Measurements from ENCODE around the gene ZBTB8B.
"Not testable (repeated sequence)": the region's sequence is repeated elsewhere in the genome, so short reads cannot be mapped to it uniquely, and the experiment has no call there.

DNA sequence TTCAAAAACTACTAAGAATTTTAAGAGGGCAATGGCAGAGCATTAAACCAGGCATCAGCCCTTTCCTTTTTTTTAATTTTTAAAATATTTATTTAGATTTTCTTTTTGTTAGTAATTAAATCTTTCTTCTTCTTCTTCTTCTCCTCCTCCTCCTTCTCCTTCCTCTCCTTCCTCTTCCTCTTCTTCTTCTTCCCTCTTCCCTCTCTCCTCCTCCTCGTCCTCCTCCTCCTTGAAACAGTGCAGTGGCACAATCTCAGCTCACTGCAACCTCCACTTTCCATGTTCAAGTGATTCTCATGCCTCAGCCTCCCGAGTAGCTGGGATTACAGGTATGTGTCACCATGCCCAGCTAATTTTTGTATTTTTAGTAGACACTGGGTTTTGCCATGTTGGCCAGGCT is 1.9 kb upstream of the ZBTB8B start:
- not testable (repeated sequence) for TF ChIP-seq POLR2A (IDR thresholded peaks at IDR 0.05; ENCODE audit: low read depth, low read length); POLR2AphosphoS5 (IDR thresholded peaks at IDR 0.05; ENCODE audit: low read length); GABPA (IDR thresholded peaks at IDR 0.05; ENCODE audit: low read depth); FOS (IDR thresholded peaks at IDR 0.05; ENCODE audit: borderline replicate concordance, extremely low read depth, insufficient read length); EP300 (IDR thresholded peaks at IDR 0.05; ENCODE audit: borderline replicate concordance in 1 of 2, control insufficient read depth in 1 of 2, low read depth in 2 of 2, low read length in 2 of 2); SIN3A (IDR thresholded peaks at IDR 0.05; ENCODE audit: low read depth, low read length); TBL1XR1 (IDR thresholded peaks at IDR 0.05; ENCODE audit: low read depth, low read length); MEF2A (IDR thresholded peaks at IDR 0.05; ENCODE audit: insufficient read depth, low read depth, low read length)
- TF ChIP-seq, protein P1, sequence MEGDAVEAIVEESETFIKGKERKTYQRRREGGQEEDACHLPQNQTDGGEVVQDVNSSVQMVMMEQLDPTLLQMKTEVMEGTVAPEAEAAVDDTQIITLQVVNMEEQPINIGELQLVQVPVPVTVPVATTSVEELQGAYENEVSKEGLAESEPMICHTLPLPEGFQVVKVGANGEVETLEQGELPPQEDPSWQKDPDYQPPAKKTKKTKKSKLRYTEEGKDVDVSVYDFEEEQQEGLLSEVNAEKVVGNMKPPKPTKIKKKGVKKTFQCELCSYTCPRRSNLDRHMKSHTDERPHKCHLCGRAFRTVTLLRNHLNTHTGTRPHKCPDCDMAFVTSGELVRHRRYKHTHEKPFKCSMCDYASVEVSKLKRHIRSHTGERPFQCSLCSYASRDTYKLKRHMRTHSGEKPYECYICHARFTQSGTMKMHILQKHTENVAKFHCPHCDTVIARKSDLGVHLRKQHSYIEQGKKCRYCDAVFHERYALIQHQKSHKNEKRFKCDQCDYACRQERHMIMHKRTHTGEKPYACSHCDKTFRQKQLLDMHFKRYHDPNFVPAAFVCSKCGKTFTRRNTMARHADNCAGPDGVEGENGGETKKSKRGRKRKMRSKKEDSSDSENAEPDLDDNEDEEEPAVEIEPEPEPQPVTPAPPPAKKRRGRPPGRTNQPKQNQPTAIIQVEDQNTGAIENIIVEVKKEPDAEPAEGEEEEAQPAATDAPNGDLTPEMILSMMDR (IDR thresholded peaks at IDR 0.05 in 2 of 3, conservative IDR thresholded peaks at IDR 0.05 in 1 of 3; ENCODE audit: control insufficient read depth in 2 of 3, extremely low read depth in 1 of 3, insufficient read depth in 1 of 3, low read depth in 3 of 3, low read length in 3 of 3) = not testable (repeated sequence)
- TF ChIP-seq, protein P2, sequence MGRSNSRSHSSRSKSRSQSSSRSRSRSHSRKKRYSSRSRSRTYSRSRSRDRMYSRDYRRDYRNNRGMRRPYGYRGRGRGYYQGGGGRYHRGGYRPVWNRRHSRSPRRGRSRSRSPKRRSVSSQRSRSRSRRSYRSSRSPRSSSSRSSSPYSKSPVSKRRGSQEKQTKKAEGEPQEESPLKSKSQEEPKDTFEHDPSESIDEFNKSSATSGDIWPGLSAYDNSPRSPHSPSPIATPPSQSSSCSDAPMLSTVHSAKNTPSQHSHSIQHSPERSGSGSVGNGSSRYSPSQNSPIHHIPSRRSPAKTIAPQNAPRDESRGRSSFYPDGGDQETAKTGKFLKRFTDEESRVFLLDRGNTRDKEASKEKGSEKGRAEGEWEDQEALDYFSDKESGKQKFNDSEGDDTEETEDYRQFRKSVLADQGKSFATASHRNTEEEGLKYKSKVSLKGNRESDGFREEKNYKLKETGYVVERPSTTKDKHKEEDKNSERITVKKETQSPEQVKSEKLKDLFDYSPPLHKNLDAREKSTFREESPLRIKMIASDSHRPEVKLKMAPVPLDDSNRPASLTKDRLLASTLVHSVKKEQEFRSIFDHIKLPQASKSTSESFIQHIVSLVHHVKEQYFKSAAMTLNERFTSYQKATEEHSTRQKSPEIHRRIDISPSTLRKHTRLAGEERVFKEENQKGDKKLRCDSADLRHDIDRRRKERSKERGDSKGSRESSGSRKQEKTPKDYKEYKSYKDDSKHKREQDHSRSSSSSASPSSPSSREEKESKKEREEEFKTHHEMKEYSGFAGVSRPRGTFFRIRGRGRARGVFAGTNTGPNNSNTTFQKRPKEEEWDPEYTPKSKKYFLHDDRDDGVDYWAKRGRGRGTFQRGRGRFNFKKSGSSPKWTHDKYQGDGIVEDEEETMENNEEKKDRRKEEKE (IDR thresholded peaks at IDR 0.05) = not testable (repeated sequence)
- TF ChIP-seq, protein P3, sequence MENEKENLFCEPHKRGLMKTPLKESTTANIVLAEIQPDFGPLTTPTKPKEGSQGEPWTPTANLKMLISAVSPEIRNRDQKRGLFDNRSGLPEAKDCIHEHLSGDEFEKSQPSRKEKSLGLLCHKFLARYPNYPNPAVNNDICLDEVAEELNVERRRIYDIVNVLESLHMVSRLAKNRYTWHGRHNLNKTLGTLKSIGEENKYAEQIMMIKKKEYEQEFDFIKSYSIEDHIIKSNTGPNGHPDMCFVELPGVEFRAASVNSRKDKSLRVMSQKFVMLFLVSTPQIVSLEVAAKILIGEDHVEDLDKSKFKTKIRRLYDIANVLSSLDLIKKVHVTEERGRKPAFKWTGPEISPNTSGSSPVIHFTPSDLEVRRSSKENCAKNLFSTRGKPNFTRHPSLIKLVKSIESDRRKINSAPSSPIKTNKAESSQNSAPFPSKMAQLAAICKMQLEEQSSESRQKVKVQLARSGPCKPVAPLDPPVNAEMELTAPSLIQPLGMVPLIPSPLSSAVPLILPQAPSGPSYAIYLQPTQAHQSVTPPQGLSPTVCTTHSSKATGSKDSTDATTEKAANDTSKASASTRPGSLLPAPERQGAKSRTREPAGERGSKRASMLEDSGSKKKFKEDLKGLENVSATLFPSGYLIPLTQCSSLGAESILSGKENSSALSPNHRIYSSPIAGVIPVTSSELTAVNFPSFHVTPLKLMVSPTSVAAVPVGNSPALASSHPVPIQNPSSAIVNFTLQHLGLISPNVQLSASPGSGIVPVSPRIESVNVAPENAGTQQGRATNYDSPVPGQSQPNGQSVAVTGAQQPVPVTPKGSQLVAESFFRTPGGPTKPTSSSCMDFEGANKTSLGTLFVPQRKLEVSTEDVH (IDR thresholded peaks at IDR 0.05; ENCODE audit: low read depth, partially characterized antibody) = not testable (repeated sequence)
- TF ChIP-seq, protein P4, sequence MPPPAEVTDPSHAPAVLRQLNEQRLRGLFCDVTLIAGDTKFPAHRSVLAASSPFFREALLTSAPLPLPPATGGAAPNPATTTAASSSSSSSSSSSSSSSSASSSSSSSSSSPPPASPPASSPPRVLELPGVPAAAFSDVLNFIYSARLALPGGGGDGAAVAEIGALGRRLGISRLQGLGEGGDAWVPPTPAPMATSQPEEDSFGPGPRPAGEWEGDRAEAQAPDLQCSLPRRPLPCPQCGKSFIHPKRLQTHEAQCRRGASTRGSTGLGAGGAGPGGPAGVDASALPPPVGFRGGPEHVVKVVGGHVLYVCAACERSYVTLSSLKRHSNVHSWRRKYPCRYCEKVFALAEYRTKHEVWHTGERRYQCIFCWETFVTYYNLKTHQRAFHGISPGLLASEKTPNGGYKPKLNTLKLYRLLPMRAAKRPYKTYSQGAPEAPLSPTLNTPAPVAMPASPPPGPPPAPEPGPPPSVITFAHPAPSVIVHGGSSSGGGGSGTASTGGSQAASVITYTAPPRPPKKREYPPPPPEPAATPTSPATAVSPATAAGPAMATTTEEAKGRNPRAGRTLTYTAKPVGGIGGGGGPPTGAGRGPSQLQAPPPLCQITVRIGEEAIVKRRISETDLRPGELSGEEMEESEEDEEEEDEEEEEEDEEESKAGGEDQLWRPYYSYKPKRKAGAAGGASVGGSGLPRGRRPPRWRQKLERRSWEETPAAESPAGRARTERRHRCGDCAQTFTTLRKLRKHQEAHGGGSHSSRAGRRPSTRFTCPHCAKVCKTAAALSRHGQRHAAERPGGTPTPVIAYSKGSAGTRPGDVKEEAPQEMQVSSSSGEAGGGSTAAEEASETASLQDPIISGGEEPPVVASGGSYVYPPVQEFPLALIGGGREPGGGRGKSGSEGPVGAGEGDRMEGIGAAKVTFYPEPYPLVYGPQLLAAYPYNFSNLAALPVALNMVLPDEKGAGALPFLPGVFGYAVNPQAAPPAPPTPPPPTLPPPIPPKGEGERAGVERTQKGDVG (CRISPR knock-in tag; IDR thresholded peaks at IDR 0.05) = not testable (repeated sequence)
- TF ChIP-seq, protein P5, sequence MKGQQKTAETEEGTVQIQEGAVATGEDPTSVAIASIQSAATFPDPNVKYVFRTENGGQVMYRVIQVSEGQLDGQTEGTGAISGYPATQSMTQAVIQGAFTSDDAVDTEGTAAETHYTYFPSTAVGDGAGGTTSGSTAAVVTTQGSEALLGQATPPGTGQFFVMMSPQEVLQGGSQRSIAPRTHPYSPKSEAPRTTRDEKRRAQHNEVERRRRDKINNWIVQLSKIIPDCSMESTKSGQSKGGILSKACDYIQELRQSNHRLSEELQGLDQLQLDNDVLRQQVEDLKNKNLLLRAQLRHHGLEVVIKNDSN (IDR thresholded peaks at IDR 0.05; ENCODE audit: borderline replicate concordance, extremely low read length, insufficient read depth, low read depth, low read length) = not testable (repeated sequence)
